Astrocyte of the spinal cord (primary cell): ENCODE measurements around the gene RFC3.
"Not testable (repeated sequence)": the region's sequence is repeated elsewhere in the genome, so short reads cannot be mapped to it uniquely, and the experiment has no call there.

ENCODE experiments used
- DNase-seq: peaks from one replicate; pipeline ENCODE4 v3.0.0; 2011; ENCODE audit warnings: low read depth, low spot score
- H3K4me3 ChIP-seq: 2 replicates; pipeline ENCODE4 v1.5.1; 2011; ENCODE audit warnings: low read depth, mild to moderate bottlenecking, low read length, moderate library complexity
- in situ Hi-C: cut with HindIII; loops from 2 replicates; pipeline ENCODE4 v1.10.0; 2017; ENCODE audit warnings: low sequenced_read_pairs
- TF ChIP-seq, protein P1 (sequence below): IDR thresholded peaks from 2 replicates; pipeline ENCODE4 v1.5.1; 2012; ENCODE audit warnings: low read depth, mild to moderate bottlenecking, low read length, inconsistent platforms

Gene RFC3

DNA sequence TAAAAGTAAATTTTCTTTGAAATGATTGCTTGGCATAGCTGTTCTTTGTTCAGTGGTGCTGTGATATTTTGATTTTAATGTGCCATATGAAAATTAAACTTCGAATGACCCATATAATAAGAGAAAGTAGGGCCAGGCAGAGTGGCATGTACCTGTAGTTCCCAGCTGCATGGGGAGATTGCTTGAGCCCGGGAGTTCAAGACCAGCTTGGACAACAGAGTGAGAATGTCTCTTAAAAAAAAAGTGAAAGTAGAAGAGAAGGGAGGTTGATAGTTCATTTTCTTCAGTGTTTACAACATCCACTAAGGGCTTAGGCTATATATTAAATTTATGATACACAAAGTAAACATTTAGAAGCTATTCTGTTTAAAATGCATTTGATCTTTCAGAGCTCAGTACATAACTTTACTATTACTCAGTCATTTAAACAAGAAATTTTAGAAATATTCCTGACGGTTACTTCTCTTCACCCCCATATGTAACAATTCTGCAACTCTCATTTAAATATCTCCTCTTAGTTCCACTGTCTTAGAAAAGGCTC, 17.2 kb upstream of the RFC3 start:
- no peak overlapping the region for H3K4me3 ChIP-seq
- TF ChIP-seq, protein P1, sequence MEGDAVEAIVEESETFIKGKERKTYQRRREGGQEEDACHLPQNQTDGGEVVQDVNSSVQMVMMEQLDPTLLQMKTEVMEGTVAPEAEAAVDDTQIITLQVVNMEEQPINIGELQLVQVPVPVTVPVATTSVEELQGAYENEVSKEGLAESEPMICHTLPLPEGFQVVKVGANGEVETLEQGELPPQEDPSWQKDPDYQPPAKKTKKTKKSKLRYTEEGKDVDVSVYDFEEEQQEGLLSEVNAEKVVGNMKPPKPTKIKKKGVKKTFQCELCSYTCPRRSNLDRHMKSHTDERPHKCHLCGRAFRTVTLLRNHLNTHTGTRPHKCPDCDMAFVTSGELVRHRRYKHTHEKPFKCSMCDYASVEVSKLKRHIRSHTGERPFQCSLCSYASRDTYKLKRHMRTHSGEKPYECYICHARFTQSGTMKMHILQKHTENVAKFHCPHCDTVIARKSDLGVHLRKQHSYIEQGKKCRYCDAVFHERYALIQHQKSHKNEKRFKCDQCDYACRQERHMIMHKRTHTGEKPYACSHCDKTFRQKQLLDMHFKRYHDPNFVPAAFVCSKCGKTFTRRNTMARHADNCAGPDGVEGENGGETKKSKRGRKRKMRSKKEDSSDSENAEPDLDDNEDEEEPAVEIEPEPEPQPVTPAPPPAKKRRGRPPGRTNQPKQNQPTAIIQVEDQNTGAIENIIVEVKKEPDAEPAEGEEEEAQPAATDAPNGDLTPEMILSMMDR, result no peak
- in situ Hi-C loops, result no loop called here
- peak; percentile 4 for DNase-seq

DNA sequence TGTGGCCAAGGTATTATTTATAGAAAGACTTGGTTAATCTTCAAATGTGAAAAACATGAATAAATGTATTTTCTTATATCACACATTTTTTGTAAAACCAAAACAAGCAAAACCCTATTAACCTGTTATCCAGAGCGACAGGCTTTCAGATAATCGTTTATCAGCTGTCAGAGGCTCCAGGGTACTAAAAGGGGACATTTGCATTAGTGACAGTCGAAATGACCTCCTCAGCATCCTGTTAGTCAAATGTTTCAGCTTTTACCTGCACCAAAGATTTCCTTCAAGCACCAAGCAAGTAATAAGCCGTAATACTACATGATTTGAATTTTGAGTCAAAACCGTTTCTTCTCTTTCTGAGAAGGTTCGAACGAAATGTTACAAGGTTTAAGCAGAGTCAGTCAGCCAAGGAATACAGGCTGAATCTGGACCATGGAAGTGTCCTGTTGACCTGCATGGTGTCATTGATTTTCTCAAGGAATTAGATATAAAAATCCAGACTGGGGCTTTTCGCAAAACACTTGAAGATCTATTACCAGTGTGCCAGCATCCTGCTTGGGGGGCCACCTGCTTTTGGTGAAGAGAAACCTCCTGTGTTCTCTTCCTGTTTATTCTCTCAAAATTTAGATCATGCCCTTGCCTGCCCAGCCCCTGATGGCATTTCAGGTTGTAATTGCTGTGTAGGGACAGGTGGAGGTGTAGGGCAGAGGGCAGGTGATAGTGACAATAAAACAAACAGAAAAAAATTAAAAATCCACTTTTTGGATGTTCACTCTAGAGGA, 11.3 kb upstream of the RFC3 start:
- TF ChIP-seq, protein P1, result no peak
- in situ Hi-C loops, result no loop called here
- H3K4me3 ChIP-seq, result no peak overlapping the region
- no peak for DNase-seq

DNA sequence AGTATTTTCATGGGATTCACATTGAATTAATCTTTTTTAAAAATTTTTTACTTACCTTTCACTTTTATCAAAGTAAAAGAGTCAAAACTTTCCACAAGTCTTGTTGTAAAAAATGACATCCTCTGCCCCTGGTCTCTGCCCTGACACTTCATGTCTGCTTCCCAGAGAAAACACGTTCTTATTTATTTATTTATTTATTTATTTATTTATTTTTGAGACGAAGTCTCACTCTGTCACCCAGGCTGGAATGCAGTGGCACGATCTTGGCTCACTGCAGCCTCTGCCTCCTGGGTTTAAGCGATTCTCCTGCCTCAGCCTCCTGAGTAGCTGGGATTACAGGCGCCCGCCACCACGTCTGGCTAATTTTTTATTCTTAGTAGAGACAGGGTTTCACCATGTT, 5.1 kb upstream of the RFC3 start:
- in situ Hi-C loops, DNase-seq, H3K4me3 ChIP-seq: not testable (repeated sequence)

DNA sequence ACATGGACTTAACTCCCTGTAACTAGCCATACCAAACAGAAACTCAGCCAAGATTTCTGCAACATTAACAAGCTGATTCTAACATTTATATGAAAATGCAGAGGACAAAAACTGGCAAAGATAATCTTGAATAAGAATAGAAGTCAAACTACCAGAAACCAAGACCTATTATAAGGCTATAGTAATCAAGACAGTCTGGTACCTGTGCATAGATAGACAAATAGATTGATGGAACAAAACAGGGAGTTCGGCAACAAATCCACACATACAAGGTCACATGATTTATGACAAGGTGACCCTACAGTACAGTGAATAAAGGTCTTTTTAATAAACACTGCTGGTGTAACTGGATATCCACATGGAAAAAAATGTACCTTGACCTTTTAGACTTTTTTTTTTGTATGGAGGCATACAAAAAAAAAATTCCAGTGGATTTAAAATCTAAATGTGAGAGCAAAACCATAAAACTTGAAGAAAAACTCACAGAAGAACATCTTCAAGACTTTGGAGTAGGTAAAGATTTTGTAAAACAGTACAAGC, 2.9 kb upstream of the RFC3 start:
- in situ Hi-C loops, result no loop called here
- DNase-seq, result no peak
- H3K4me3 ChIP-seq, result no peak overlapping the region
- TF ChIP-seq, protein P1, result no peak

DNA sequence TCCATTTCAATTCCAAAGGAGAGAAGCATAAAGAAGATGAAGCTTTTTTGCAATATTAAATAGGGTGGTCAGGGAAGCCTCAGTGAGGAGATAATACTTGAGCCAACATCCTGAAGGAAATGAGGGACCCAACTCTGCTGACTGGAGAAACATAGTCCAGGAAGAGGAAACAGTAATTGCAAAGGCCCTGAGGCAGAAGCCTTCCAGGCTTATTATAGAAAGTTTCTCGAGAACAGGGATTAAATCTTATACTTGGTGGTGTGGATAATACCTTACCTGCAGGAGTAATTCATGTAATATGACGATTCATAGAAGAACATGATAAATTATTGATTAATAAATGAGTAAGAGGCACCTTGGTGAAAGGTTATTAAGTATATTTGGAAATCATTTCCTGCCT, 1.0 kb upstream of the RFC3 start:
- in situ Hi-C loops, result no loop called here
- TF ChIP-seq, protein P1, result no peak
- no peak for DNase-seq
- H3K4me3 ChIP-seq, result no peak overlapping the region

DNA sequence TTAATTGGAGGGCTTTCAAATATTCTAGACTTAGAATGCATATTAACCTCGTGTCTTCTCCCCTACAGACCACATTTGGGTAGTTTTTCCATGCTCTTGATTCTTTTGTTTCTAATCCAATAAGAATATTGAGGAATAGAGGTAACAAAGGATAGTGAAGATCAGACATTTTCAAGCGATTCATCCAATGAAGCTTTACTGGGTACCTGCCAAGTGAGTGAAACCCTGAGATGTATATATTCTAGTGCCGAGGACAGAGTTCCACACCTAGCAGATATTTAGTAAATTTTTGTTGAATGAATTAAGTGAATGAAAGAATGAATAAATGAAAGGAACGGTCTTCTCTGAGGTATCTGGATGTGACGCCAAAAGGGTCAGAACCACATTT, 442 bp upstream of the RFC3 start:
- H3K4me3 ChIP-seq, result peak overlapping the region; percentile 90
- no peak for DNase-seq
- in situ Hi-C loops, result no loop called here
- TF ChIP-seq, protein P1, result no peak

DNA sequence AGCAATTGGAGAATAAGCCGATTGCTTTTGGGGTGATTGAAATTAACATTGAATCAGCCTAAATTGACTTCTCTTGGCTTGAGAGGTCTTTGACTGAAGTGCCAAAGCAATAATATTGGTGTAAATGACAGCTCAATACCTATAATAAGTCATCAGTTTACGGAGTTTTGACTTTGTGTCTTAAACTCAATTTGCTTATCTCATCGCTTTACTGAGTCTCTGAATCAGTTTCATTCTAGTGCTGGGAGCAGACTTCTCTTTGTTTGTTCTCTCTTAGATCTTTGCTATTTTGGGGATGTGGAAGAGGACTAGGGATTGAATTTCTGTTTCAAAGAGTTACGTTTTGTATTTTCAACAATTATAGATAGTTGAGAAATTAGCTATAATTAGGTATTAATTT, 7.1 kb downstream of the RFC3 start:
- TF ChIP-seq, protein P1, result no peak
- no peak for DNase-seq
- no peak overlapping the region for H3K4me3 ChIP-seq
- in situ Hi-C loops, result no loop called here
